Tongue (tissue), 2 donors: ENCODE measurements around the gene GRK3. TPM values are rescaled to one million over a fixed set of nuclear protein-coding genes. Genes with fewer than 3 reads are reported as not detected.
"Not testable (repeated sequence)": the region's sequence is repeated elsewhere in the genome, so short reads cannot be mapped to it uniquely, and the experiment has no call there.

Experiments used
- DNase-seq: peaks from one replicate; pipeline ENCODE4 v3.0.0-alpha.2; 2015
- total RNA-seq: library from RNA; depleted of rRNA; stranded (reverse); fragments of >200 nt; gene quantifications from one replicate; pipeline ENCODE4 v1.2.3, GENCODE V29; 2014

Gene GRK3
- total RNA-seq, 1 donor from 2014 or later, result 8.5 TPM

DNA sequence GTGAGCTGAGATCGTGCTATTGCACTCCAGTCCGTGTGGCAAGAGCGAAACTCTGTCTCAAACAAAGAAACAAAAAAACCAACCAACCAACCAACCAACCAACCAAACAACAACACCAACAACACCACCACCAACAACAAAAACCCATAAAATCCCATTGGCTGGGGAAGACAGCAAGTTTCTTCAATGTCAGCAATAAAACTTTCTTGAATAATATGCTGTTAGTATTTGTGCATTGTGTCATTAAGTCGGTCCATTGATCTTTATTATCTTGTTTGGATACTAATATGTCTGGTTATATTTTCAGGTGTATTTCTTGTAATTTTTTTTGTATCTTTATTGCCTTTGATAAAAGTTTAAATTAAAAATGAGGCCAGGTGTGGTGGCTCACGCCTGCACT is 9.4 kb downstream of the GRK3 start:
- no peak for DNase-seq

DNA sequence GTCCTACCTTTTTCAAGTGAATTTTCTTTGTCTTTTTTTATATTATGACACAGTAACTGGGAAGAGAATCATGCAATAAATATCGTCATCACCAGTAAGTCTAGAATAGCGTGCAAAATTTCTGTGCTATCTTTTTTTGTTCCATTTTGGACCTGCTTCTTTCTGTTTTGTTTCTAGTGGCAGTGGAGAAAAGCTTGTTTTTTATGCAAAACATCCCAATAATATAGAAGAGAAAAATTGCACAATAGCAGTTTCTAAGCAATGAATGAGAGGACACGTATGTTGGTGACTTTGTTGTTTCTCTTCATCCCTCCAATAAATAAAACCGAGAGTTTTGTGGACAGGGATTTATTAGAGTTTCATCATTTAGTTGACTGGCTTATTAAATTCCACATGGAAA is 10.3 kb downstream of the GRK3 start:
- no peak for DNase-seq

DNA sequence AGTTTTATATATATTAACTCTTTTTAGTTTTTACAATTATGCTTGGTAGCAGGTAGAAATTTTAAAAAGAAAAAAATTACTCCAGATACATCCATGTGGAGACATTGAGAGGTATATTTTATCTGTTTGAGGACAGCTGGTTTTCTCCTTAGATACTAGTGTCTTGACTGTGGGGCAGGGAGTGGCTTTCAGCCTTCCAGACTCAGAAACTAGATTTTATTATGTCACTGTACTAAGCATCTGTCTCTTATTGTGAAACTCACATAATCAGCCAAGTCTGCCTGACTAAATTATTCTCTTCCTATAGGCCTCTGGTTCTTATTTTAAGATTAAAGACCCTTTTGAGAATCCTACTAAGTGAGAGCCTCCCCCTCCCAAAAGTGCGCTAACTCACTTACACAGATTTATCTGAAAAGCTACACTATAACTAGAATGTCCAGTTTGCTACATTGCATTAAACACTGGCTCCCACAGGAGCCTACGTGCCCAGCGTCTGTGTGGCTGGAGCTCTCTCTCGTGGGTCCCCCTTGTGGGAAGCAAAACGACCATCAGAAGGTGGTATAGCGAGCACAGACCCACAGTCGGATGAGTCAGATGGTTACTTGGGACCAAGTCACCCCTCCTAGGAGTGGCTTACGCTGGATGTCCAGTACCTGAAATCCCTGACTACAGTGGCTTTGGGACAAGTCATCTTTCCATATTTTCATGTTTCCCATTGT is 11.4 kb downstream of the GRK3 start:
- DNase-seq, result not testable (repeated sequence)

DNA sequence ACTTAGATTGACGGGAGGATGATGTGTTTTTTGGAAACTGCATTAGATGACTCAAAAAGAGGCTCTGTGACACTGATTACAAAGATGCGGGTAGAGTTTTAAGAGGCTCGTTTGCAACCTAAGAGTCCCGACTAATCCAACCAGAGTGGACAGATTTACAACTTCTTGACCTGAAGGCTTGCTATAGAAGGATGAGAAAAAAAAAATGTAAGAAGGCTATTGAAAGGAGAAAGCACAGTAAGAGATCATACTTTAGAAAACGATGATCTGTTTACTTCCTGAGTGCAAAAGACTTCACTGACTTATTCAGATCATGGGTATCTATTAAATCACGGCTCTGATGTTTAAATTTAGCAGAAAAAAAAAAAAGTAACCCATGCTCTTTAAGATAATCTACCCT is 17.0 kb downstream of the GRK3 start:
- DNase-seq, result not testable (repeated sequence)

DNA sequence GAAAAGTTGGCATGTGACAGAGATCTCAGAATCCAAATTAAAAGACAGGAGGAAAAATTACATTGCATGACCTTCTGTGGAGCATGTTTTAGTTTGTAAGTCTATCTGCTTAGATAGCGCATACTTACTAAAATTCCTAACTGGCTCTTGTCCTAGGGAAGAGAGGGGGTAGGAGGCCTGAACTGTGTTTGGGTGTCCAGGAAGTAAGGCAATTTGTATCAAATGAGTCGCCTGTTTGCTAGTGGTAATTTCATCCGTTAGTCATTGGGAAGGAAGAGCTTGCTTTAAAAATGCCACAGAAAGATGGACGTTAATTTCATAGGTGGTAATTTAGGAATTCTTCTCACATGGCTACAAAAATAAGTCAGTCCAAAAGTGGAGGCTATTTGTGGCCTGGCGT is 18.5 kb downstream of the GRK3 start:
- DNase-seq, result no peak

DNA sequence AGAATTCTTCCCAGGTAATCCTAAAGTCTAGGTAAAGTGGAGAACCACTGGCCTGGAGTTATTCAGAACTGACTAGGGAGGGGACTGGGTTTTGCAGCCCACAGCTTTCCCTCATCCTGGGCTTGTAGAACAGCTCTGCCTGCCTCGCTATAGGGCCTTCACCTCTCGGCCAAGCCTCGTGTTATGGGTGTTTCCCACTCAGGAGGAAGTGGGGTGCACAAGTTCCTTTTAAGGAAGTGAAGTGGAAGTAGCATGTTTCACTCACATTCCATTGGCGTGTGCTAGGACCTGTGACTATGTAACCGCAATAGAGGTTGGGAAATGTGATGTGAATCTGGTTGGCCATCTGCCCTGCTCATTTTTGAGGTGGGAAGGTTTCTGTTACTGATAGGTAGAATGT is 20.5 kb downstream of the GRK3 start:
- DNase-seq, result not testable (repeated sequence)

DNA sequence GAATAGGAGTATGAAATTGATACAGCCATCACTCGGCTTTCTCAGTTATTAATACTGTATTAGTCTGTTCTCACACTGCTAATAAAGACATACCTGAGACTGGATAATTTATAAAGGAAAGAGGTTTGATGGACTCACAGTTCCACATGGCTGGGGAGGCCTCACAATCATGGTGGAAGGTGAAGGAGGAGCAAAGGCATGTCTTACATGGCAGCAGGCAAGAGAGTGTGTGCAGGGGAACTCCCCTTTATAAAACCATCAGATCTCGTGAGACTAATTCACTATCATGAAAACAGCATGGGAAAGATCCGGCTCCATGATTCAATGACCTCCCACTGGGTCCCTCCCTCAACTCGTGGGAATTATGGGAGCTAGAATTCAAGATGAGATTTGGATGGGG is 25.2 kb downstream of the GRK3 start:
- DNase-seq, result not testable (repeated sequence)

DNA sequence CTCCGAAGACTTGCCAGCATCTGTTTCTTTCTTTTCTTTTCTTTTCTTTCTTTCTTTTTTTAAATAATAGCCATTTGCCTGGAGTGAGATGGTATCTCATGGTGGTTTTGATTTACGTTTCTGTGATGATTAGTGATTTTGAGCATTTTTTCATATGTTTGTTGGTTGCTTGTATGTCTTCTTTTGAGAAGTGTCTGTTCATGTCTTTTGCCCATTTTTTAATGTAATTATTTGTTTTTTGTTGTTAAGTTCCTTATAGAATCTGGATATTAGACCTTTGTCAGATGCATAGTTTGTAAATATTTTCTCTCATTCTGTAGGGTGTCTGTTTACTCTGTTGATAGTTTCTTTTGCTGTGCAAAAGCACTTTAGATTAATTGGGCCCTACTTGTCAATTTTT is 28.8 kb downstream of the GRK3 start:
- not testable (repeated sequence) for DNase-seq

DNA sequence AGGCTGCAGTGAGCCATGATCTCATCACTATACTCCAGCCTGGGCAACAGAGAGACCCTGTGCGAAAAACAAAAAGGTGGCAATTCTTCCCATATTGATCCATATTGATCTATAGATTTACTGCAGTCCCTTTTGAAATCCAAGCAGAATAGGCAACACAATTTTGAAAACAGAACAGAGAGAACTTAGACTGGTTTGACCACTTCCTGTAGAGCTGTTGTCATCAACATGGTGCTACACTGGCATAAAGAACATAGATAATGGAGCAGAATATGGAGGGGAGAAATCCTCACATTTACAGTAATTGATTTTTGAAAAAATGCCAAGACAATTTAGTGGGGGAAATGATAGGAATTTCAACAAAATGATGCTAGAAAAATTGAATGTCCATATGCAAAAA is 34.1 kb downstream of the GRK3 start:
- DNase-seq, result no peak

DNA sequence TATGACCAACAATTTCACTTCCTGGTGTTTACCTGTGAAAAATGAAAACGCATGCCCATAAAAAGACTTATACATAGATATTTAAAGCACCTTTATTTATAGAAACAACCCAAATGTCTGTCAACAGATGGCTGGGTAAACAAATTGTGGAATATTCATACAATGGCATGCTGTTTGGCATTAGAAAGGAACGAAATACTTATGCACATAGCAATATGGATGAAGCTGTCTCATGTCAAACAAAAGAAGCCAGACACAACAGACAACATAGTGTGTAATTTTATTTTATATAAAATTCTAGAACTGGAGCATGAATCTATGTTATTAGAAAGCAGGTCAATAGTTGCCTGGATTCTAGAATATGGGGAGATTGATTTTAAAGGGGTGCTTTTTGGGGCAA is 38.0 kb downstream of the GRK3 start:
- DNase-seq, result no peak

DNA sequence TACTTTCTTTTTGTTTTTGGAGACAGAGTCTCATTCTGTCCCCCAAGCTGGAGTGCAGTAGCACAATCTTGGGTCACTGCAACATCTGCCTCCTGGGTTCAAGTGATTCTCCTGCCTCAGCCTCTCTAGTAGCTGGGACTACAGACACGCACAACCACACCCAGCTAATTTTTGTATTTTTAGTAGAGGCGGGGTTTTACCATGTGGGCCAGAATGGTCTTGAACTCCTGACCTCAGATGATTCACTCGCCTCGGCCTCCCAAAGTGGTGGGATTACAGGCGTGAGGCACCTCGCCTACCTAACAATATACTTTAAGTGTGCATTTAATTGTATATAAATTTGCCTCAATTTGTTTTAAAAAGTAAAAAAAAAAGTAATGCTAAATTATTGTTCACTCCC is 38.4 kb downstream of the GRK3 start:
- DNase-seq, result no peak

DNA sequence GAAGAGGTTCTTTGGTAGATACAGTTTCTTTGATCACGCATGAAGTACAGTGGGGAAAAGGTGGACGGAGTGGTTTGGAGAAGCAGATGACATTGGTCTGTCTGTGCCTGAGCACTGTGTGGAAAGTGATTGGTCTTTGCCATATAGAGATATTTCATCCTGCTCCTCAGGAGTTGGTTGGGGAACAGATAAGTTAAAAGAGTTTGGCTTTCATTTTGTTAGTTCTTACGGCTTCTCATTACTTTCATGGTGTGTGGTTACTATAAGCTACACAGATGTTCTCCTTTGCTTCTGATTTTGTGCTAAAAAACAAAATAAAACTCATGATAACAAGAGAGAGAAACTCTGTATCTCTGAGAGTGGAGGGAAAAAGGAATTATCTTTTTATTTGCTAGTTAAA is 40.7 kb downstream of the GRK3 start:
- not testable (repeated sequence) for DNase-seq

DNA sequence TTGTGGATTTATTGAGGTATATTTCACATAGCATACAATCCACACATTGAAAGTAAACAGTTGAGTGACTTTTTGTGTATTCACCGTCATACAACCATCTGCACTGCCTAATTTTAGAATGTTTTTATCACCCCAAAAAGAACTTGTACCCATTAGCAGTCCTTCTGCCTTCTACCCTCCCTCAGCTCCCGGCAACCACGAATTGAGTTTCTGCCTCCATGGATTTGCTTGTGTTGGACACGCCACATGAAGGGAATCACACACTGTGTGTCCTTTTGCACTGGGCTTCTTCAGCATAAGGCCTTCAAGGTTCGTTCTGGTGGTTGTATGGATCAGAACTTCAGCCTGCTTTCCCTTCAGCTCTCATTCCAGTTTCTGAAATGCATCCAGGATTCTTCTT is 41.1 kb downstream of the GRK3 start:
- not testable (repeated sequence) for DNase-seq

DNA sequence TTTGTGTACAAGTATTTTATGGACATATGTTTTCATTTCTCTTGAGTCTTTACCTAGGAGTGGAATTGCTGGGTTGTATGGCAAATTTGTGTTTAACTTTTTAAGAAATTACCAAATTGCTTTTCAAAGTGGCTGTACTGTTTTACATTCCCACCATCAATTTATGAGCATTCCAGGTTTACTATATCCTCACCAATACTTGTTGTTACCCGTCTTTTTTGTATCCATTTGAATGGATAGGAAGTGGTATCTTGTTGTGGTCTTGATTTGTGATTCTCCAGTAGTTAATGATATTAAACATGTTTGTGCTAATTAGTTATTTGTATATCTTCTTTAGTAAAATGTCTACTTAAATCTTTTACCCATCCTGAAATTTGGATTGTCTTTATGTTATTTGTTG is 46.8 kb downstream of the GRK3 start:
- DNase-seq, result not testable (repeated sequence)

DNA sequence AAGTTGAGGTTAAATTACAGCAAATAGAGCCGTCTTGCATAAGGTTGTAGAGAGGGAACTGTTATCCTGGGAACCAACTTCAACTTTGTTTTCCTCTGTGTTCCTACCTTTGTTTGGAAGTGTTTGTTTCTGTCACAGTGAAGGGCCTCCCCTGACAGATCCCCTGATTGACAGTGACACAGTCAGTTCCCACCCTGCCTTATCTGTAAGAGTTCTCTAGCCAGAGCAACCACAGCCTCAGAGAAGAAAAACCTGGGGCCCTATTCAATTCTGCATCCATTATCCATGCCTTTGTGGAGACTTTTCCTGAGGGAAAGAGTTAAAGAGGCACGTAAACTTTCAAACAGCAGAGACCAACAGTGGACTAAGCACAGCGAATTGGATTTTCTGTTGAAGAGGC is 48.7 kb downstream of the GRK3 start:
- not testable (repeated sequence) for DNase-seq

DNA sequence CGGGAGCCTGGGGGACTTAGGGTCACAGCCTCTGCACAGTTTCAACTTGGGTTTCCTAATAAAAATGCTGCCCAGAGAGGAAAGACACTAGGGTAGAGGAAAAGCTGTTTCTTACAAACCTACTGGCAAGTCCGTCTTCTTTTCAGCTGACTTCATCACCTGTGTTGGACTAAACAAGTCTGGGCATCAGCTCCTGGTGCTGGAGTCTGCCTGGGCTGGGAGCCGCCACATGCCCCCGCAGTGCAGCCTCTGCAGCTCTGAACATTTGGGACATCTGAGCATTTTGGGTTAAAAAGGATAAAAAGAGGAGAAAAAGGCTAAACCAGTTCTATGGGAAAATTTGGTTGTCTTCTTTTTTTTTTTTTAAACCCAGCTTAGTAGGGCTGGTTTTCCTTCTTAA is 49.1 kb downstream of the GRK3 start:
- not testable (repeated sequence) for DNase-seq

DNA sequence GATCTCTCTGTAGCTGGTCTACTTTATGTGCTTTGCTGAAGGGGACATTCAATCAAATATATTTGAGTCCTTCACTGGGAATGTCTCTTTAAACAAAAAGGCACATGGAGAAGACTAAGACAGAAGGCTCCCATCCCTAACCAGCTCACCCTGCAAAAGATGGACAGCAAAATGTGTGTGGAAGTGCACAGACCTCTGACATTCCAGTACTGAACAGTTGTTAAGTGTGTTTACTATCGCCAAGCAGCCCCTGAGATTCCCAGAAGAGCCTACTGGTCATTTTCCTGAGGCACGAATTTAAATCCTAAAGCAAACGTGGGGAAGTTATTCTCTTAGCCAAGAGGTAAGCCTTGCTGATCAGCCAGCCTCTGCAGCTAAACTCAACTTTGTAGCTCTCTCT is 50.3 kb downstream of the GRK3 start:
- peak; percentile 46 for DNase-seq

DNA sequence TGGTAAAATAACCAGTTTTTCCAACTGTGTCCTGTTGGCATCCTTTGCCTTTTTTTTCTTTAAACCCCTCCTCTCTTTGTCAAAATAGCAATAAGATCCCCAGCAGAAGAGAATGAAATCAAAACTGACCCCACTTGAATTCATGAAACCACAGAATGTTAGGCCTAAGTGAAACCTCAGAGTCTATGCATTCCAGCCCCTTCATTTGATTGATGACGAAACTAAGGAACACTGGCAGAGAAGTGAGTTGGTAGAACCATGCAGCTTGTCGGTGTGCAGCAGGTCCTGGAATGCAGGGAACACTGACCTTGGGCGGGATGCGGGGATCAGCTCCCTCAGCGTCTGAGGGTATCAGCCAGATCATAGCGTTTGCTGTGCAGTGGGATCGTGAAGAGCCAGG is 57.5 kb downstream of the GRK3 start:
- DNase-seq, result no peak

DNA sequence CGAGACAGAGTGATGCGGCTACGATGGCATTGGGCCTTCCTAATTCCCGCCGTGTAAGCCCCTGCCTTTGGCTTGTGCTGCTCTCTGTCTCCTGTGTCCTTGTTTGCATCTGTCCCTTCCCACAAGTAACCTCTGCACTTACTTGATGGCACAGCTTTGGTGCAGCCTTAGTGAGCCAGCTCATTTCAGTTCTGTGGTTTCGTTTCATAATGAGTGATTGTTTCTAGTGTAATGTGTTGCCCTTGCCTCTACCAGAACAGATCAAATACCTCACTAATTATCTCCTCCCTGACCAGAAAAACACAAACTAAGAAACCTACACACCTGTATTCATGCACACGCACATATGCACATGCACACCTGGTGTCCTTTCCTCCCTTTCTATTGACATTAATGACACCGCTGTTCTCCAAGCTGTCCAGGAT is 58.8 kb downstream of the GRK3 start:
- no peak for DNase-seq

DNA sequence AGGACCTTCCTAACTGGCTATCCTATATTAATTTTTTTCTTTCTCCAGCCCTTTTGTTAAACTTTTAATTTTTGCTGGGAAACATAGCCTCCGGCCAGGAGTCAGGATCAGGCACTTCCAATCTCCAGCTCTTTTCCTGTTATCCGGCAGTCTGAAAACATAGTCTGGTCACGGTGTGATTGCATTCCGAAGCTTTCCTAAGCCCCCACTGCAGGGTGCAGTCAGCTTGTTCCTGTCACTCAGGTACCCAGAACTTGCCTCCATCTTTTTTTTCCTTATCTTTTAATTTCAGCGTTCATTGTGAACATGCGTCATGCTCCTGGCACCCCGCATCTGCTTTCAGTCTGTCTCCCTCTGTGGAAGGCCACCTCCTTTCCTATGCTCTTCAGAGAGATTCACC is 59.4 kb downstream of the GRK3 start:
- DNase-seq, result no peak

DNA sequence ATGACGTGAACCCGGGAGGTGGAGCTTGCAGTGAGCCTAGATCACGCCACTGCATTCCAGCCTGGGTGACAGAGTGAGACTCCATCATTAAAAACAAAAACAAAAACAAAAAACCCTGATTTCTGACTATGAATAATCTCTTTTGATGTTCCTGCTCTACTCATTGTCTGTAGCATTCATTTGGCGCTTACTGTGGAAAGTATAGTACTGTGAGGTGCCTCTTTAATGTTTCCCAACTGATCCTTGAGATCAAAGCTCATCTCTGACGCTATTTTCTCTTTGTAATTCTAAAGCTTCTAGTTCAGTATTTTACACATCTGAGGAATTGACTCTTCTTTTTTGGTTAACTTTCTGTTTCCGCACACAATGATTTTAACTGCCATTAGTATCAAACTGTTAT is 60.0 kb downstream of the GRK3 start:
- no peak for DNase-seq

DNA sequence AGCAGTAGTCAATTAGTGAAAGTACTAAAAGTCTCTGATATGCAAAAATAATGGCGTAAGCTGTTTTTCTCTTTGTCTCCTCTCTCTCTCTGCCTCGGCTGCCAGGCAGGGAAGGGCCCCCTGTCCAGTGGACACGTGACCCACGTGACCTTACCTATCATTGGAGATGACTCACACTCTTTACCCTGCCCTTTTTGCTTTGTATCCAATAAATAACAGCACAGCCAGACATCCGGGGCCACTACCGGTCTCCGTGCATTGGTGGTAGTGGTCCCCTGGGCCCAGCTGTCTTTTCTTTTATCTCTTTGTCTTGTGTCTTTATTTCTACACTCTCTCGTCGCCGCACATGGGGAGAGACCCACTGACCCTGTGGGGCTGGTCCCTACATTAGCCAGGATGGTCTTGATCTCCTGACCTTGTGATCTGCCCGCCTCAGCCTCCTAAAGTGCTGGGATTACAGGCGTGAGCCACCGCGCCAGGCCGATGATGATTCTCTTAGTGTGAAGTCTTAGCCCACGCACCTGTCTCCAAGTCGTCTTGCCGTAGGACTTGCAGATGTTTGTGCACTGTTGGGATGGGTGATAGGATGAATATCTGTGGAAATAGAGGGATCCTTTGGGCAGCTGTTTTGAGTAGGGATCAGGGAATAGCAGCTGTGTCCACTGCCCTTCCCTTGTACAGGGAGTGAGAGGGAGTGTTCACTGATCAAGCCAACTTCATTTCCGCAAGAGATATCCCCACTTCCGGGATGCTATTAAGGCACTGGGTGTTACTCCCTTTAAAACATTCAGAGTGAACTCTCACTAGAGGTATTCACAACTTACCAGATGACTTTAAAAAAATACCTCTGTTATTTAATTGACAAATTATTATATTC is 61.5 kb downstream of the GRK3 start:
- DNase-seq, result not testable (repeated sequence)

DNA sequence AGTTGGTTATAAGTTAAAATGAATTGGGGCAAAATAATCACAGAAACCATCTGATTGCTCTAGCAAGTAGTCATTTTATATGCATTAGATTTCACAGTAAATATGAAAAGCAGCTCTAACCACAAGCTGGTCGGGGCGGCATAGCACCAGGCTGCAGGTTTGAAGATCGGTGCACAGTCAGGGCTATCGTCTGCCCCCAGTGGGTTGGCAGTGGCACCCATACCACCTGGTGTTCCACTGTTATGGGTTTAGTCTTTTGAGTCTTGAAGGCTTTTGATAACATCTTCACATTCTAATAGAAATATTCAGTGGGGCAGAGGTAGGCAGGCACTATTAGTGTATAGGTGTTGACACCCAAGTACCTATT is 62.1 kb downstream of the GRK3 start:
- no peak for DNase-seq
